AG08395 (cell line): ENCODE data around the gene ARHGAP24.
A peak's percentile ranks its signal among the peaks of the same experiment; 100 is the strongest.

Experiments
- DNase-seq: peaks from one replicate; pipeline ENCODE4 v3.0.0; 2012; ENCODE audit warnings: mixed read lengths, low spot score

The ARHGAP24 gene

GRCh38 chr4:85777908-85778631 is 303.1 kb downstream of the ARHGAP24 start:
- DNase-seq: no peak

- DNase-seq: peak; percentile 17
These were observed 303.7 kb downstream of the ARHGAP24 start for GRCh38 chr4:85778632-85779131.

GRCh38 chr4:85779165-85779564 is 304.2 kb downstream of the ARHGAP24 start:
- peak; percentile 41 for DNase-seq

GRCh38 chr4:85780664-85781063 is 305.7 kb downstream of the ARHGAP24 start:
- no peak for DNase-seq

GRCh38 chr4:85783483-85783882 is 308.5 kb downstream of the ARHGAP24 start:
- DNase-seq: peak; percentile 53

GRCh38 chr4:85783900-85784299 is 308.9 kb downstream of the ARHGAP24 start:
- DNase-seq: no peak

GRCh38 chr4:85784348-85784747 is 309.4 kb downstream of the ARHGAP24 start:
- DNase-seq: no peak

GRCh38 chr4:85784947-85785346 is 310.0 kb downstream of the ARHGAP24 start:
- DNase-seq: no peak

- DNase-seq: peak; percentile 64
These were observed 312.2 kb downstream of the ARHGAP24 start for GRCh38 chr4:85787133-85787532.

GRCh38 chr4:85788604-85789003 is 313.7 kb downstream of the ARHGAP24 start:
- no peak for DNase-seq

- no peak for DNase-seq
These were observed 314.3 kb downstream of the ARHGAP24 start for GRCh38 chr4:85789241-85789640.

GRCh38 chr4:85790582-85790981 is 315.6 kb downstream of the ARHGAP24 start:
- peak; percentile 58 for DNase-seq

- no peak for DNase-seq
These were observed 317.7 kb downstream of the ARHGAP24 start for GRCh38 chr4:85792376-85793232.

- no peak for DNase-seq
These were observed 318.3 kb downstream of the ARHGAP24 start for GRCh38 chr4:85793233-85793585.

GRCh38 chr4:85798012-85798770 is 323.2 kb downstream of the ARHGAP24 start:
- no peak for DNase-seq

- no peak for DNase-seq
These were observed 328.9 kb downstream of the ARHGAP24 start for GRCh38 chr4:85803856-85804255.

GRCh38 chr4:85805891-85806290 is 330.9 kb downstream of the ARHGAP24 start:
- no peak for DNase-seq

- no peak for DNase-seq
These were observed 331.4 kb downstream of the ARHGAP24 start for GRCh38 chr4:85806334-85806733.

- peak; percentile 74 for DNase-seq
These were observed 332.4 kb downstream of the ARHGAP24 start for GRCh38 chr4:85807247-85807950.

GRCh38 chr4:85808104-85808503 is 333.2 kb downstream of the ARHGAP24 start:
- DNase-seq: no peak

- DNase-seq: no peak
These were observed 333.9 kb downstream of the ARHGAP24 start for GRCh38 chr4:85808864-85809263.

- DNase-seq: no peak
These were observed 337.8 kb downstream of the ARHGAP24 start for GRCh38 chr4:85812776-85813175.
